ENCODE data around the gene DSG4. TPM values are rescaled to one million over a fixed set of nuclear protein-coding genes. Genes with fewer than 3 reads are reported as not detected.

Gene DSG4
- total RNA-seq, 1 experiment from 2014 or later: not detected

- TF ChIP-seq CTCF (conservative IDR thresholded peaks at IDR 0.05; ENCODE audit: low read depth, low read length): no peak
- TF ChIP-seq EZH2 (IDR thresholded peaks at IDR 0.05; ENCODE audit: borderline replicate concordance, low read depth, low read length, poor library complexity, severe bottlenecking): no peak
- Histone ChIP-seq H3K9me3 (ENCODE audit: low read depth, low read length, poor library complexity, severe bottlenecking) (no peaks in the 10 kb centered on the region), H3K4me1 (ENCODE audit: insufficient read depth, low read length, poor library complexity, severe bottlenecking) (no peaks in the 10 kb centered on the region), H3K36me3 (ENCODE audit: insufficient read depth, low read length, poor library complexity, severe bottlenecking) (no peaks in the 10 kb centered on the region), H3K4me3 (ENCODE audit: low read depth, low read length, poor library complexity, severe bottlenecking) (no peak overlapping the region), H3K27me3 (replicated peaks; ENCODE audit: insufficient read depth, low read depth, low read length, poor library complexity) (peaks cover 50% of the 10 kb centered on the region), H3K27ac (ENCODE audit: low read depth, low read length, poor library complexity, severe bottlenecking) (no peak overlapping the region)
- no peak for DNase-seq (ENCODE audit: low spot score)
- ChIA-PET POLR2A (ENCODE audit: low non-redundant PET) (no interaction called here), CTCF (no interaction called here)
- no TSS peak for BruUV-seq (replicated peaks)
- intact Hi-C loops (cut with micrococcal nuclease; ENCODE audit: unreplicated experiment): no loop called here
Observed at GRCh38 chr18:31451625-31452024, 75.0 kb downstream of the DSG4 start.

- H3K36me3 ChIP-seq (ENCODE audit: insufficient read depth, low read length, poor library complexity, severe bottlenecking): no peaks in the 10 kb centered on the region
- DNase-seq (ENCODE audit: low spot score): no peak
- H3K27me3 ChIP-seq (replicated peaks; ENCODE audit: insufficient read depth, low read depth, low read length, poor library complexity): peaks cover 46% of the 10 kb centered on the region
- CTCF ChIA-PET: no interaction called here
- intact Hi-C loops (cut with micrococcal nuclease; ENCODE audit: unreplicated experiment): no loop called here
- no peak overlapping the region for H3K27ac ChIP-seq (ENCODE audit: low read depth, low read length, poor library complexity, severe bottlenecking)
- POLR2A ChIA-PET (ENCODE audit: low non-redundant PET): no interaction called here
- no peaks in the 10 kb centered on the region for H3K9me3 ChIP-seq (ENCODE audit: low read depth, low read length, poor library complexity, severe bottlenecking)
- no peak for TF ChIP-seq CTCF (conservative IDR thresholded peaks at IDR 0.05; ENCODE audit: low read depth, low read length)
- TF ChIP-seq EZH2 (IDR thresholded peaks at IDR 0.05; ENCODE audit: borderline replicate concordance, low read depth, low read length, poor library complexity, severe bottlenecking): no peak
- H3K4me1 ChIP-seq (ENCODE audit: insufficient read depth, low read length, poor library complexity, severe bottlenecking): no peaks in the 10 kb centered on the region
- no peak overlapping the region for H3K4me3 ChIP-seq (ENCODE audit: low read depth, low read length, poor library complexity, severe bottlenecking)
- BruUV-seq (replicated peaks): no TSS peak
Observed at GRCh38 chr18:31454066-31454708, 77.6 kb downstream of the DSG4 start.

Other genes starting within 250 kb of the DSG4 start
- gene DSC1, start 213.9 kb upstream of the DSG4 start, total RNA-seq (2021): not detected in 2 replicates
- not detected in 2 replicates for gene DSG1, start 58.6 kb upstream of the DSG4 start, total RNA-seq (2021)
- 0.04 TPM in 1 of 2 replicates, not detected in the other for gene DSG3, start 71.0 kb downstream of the DSG4 start, total RNA-seq (2021)
- gene DSG2, start 121.4 kb downstream of the DSG4 start, total RNA-seq (2021): 0.11 TPM in 1 of 2 replicates, not detected in the other
- gene TTR, start 215.1 kb downstream of the DSG4 start, total RNA-seq (2021): not detected in 2 replicates

All from A673 (cell line).